Endometrial microvascular endothelial cells (primary cell): ENCODE results near the gene EEF1A1. TPM values are rescaled to one million over a fixed set of nuclear protein-coding genes. Genes with fewer than 3 reads are reported as not detected.
"Not testable (repeated sequence)": the region's sequence is repeated elsewhere in the genome, so short reads cannot be mapped to it uniquely, and the experiment has no call there.

Experiments used
- in situ Hi-C: cut with HindIII; loops from 2 replicates; pipeline ENCODE4 v1.10.0; 2017; ENCODE audit warnings: low sequenced_read_pairs, low pct_unique_long_range_greater_than_20kb; ENCODE audit errors: inconsistent ontology term
- total RNA-seq: library from RNA; depleted of rRNA; stranded (reverse); fragments of >200 nt; gene quantifications from one replicate; pipeline ENCODE4 v1.2.3, GENCODE V29; 2015; ENCODE audit errors: inconsistent ontology term

The EEF1A1 gene
- total RNA-seq, 1 donor from 2014 or later: 10,343 TPM

DNA sequence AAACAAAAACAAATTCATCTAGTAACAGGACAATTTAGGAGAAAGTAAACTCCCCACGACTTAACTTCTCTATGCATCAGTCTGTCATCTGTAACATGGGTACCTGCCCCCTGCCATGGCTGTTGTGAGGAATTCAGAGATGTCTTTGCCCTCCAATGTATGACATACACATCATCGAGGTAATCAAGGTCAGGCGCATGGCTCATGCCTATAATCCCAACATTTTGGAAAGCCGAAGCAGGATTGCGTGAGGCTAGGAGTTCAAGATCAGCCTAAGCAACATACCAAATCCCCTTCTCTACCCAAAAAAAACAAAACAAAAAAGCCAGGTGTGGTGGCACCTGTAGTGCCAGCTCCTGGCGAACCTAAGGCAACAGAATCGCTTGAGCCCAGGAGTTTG lies 9.0 kb downstream of the EEF1A1 start:
- in situ Hi-C loops: no loop called here

DNA sequence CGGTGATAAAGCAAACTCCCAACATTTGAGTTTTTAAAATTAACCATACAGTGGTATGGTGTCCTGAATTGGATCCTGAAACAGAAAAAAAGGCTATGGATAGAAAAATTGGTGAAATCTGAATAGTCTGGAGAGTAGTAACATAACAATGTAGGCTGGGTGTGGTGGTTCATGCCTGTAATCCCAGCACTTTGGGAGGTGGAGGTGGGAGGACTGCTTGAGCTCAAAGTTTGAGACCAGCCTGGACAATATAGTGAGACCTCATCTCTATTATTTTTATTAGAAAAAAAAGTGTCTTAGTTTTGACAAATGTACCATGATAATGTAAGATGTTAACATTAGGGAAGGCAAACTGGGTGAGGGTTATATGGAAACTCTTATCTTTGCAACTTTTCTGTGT lies 11.0 kb downstream of the EEF1A1 start:
- in situ Hi-C loops: no loop called here

DNA sequence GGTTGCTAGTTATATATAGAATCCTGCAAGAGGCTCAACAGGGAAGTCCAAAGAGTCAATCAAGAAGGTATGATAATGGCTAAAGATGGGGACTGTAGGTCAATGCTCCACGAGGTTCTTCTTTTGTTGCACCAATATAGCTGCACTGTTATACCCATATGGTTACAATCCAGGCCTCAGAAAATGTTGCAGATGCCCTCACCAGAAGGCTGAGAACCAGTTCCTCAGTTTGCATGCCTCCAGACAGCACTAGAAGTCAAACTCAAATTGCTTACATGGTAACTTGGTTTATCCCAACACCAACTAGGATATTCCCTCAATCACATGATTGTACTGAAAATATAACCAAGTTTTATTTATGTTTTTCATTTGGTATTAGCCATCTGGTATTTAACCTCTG lies 12.1 kb downstream of the EEF1A1 start:
- in situ Hi-C loops: no loop called here

DNA sequence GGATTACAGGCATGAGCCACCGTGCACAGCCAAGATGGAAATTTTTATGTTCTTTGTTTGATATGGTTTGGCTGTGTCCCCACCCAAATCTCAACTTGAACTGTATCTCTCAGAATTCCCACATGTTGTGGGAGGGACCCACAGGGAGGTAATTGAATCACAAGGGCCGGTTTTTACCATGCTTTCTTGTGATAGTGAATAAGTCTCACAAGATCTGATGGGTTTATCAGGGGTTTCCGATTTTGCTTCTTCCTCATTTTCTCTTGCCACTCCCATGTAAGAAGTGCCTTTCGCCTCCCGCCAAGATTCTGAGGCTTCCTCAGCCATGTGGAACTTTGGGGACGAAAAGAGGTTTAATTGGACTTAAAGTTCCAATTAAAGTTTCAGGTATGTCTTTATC lies 14.6 kb downstream of the EEF1A1 start:
- in situ Hi-C loops: no loop called here

DNA sequence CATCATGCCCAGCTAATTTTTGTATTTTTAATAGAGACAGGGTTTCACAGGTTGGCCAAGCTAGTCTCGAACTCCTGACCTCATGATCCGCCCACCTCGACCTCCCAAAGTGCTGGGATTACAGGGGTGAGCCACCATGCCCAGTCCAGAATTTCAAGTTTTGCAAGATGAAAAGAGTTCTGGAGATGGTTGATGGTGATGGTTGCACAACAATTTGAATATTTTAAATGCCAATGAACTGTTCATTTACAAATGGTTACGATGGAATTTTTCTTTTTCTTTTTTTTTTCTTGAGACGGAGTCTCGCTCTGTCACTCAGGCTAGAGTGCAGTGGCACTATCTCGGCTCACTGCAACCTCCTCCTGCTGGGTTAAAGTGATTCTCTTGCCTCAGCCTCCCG lies 15.1 kb downstream of the EEF1A1 start:
- in situ Hi-C loops: not testable (repeated sequence)

DNA sequence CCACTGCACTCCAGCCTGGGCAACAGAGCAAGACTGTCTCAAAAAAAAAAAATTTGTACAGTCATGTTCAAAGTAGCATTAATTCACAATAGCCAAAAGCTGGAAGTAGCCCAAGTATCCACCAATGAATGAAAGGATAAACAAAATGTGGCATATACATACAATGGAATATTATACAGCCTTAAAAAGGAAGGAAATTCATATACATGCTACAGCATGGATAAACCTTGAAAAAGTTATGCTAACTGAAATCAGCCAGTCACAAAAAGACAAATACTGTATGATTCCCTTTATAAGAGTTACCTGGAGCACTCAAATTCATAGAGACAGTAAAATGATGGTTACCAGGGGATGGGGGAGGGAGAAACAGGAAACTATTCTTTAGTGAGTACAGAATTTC lies 15.7 kb downstream of the EEF1A1 start:
- in situ Hi-C loops: no loop called here

DNA sequence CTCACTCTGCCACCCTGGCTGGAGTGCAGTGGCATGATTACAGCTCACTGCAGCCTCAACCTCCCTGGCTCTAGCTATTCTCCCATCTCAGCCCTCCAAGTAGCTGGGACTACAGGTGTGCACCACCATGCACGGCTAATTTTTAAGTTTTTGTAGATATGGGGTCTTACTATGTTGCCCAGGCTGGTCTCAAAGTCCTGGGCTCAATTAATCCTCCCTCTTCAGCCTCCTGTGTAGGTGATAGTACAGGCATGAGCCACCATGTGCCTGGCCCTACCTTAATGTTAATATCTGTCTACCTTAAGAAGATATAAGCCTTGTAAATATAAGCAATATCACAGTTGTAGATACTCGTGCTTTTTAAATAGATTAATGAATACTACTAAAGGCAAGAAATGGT lies 16.7 kb downstream of the EEF1A1 start:
- in situ Hi-C loops: no loop called here

DNA sequence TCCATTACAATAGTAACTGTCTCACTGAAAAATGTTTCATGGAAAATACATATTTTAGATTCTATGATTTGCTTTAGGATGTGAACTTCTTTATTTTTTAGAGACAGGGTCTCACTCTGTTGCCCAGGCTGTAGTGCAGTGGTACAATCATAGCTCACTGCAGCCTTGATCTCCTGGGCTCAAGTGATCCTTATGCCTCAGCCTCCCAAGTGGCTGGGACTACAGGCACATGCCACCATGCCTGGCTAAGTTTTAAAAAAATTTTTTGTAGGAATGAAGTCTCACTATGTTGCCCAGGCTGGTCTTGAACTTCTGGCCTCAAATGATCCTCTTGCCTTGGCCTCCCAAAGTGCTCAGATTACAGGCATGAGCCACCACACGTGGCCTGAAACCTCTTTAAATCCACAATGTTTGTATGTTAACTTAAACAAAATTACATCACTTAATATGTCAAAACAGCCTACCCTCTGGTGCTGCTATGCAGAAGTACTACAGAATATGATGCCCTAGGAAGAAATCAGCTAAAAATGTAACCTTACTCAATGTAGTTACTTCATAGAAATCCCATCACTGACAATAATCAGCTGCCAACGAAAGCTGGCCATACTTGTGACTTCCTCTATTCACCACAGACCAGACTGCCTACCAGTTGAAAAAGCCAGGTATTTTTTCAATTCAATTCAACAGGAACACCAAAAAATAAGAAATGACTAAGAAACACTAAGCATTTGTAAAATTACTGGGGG lies 17.6 kb downstream of the EEF1A1 start:
- in situ Hi-C loops: no loop called here

DNA sequence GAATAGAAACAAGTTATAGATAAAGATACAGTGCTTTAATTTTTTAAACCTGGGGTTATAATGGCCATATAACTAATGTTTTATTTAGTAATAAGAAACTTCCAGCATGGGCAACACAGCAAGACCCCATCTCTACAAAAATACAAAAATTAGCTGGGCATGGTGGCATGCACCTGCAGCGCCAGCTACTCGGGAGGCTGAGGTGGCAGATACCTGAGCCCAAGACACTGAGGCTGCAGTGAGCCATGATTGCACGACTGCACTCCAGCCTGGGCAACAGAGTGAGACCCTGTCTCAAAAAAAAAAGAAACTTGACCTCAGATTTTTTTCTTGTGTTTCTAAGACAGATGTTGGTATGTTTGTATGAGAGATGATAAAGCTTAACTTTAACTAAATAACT lies 22.9 kb downstream of the EEF1A1 start:
- in situ Hi-C loops: no loop called here

DNA sequence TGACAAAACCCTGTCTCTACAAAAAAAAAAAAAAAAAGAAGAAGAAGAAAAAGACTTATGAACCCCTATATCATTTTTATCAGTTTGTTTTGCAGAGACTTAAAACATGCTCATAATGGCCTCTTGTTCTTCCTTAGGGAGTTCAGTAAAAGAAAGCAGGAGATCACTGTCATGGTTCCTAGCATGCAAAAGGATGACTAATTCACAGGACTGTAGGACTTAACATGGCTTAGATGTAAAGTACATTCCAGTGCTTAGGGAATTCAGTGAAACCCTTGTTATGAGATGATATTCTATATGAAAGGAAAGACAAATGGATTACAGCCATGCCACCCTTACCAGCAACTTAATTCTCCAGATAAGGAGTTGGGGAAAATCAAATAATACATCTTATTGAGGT lies 29.5 kb downstream of the EEF1A1 start:
- in situ Hi-C loops: no loop called here

DNA sequence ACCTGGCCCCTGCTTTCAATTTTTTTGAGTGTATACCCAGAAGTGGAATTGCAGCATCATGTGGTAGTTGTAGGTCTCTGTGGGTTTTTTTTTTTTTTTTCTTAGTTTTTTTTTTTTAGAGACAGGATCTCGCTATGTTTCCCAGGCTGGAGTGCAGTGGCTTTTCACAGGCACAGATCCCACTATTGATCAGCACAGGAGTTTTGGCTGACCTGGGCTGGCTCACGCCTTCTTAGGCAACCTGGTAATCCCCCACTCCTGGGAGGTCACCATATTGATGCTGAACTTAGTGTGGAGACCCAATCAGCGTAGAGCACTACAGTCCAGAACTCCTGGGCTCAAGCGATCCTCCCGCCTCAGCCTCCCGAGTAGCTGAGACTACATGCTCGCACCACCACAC lies 33.4 kb downstream of the EEF1A1 start:
- in situ Hi-C loops: no loop called here

DNA sequence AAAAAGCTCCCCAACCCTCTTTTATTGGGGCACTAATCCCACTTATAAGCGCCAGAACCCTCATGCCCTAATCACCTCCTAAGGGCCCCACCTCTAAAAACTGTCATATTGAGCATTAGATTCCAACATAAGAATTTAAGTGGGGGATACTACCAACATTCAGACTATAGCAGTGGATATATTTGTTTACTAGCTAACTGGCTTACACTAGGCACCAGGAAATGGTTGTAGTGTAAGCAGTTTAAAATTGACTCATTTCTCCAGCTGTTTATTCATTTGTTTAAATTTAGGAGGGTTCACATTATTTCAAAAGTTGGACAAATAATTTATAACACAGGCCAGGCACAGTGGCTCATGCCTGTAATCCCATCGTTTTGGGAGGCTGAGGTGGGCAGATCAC lies 36.4 kb downstream of the EEF1A1 start:
- in situ Hi-C loops: no loop called here

DNA sequence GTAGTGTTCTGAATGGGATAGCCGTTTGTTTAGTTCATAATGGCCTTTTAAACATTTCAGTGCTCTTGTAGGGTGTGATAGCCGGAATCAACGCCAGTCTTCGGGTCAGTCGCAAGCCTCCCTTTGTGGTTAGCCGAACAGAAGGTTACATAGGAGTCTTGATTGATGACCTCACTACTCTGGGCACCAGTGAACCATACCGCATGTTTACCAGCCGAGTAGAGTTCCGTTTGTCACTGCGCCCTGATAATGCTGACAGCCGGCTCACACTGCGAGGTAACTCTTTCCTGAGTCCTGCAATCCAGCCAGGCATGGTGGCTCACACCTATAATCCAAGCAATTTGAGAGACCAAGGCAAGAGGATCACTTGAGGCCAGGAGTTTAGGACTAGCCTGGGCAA lies 38.9 kb downstream of the EEF1A1 start:
- in situ Hi-C loops: no loop called here

DNA sequence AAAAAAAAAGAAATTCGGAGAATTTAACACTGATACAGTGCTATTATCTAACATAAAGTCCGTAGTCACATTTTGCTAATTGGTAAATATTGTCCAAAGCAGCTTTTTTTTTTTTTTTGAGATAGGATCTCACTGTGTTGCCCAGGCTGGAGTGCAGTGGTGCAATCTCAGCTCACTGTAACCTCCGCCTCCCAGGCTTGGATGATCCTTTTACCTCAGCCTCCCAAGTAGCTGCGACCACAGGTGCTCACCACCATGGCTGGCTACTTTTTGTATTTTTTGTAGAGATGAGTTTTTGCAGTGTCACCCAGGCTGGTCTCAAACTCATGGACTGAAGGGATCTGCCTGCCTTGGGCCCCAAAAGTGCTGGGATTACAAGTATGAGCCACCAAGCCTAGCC lies 43.4 kb downstream of the EEF1A1 start:
- in situ Hi-C loops: no loop called here

DNA sequence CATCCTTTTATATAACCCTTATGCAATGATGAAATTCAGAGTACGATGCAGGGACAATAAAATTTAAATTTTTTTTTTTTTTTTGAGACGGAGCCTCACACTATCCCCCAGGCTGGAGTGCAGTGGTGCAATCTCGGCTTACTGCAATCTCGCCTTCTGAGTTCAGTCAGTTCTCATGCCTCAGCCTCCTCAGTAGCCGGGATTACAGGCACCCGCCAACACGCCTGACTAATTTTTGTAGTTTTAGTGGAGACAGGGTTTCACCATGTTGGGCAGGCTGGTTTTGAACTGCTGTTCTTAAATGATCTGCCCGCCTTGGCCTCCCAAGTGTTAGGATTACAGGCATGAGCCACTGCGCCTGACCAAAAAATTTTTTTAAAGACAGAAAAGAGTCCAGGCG lies 44.1 kb downstream of the EEF1A1 start:
- in situ Hi-C loops: no loop called here

DNA sequence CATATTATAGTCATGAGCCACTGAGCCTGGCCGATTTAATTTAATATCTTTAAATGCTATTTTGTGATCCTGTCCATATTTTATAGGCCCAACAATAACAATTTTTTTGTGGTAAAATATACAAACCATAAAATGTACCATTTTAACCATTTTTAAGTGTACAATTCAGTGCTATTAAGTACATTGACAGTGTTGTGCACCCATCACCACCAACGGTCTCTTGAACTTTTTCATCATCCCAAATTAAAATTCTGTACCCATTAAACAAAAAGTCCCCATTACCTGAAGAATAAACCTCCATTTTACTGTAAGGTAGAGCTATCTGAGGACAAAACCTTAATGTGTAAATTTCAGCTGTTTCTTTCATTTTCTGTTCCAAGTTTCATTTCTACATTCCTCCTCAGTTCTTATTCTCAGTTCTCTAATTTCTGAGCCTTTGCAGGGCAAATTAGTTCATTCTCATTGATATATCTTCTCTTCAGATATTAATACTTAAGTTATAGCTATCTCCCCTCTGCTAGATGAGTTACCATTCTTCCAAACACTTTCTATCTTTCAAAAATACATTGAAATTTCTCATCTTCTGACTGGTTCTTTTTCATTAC lies 49.0 kb downstream of the EEF1A1 start:
- in situ Hi-C loops: no loop called here

Other genes with a start within 250 kb of the EEF1A1 start
- not detected for gene DPPA5, start 166.8 kb downstream of the EEF1A1 start, total RNA-seq
- not detected for gene KHDC3L, start 158.4 kb downstream of the EEF1A1 start, total RNA-seq
- not detected for gene OOEP, start 151.1 kb downstream of the EEF1A1 start, total RNA-seq
- 0.19 TPM for gene DDX43, start 126.2 kb downstream of the EEF1A1 start, total RNA-seq
- 16.9 TPM for gene CGAS, start 68.7 kb downstream of the EEF1A1 start, total RNA-seq
- gene MTO1, start 59.3 kb downstream of the EEF1A1 start, total RNA-seq: 42.9 TPM
- gene SLC17A5, start 133.0 kb upstream of the EEF1A1 start, total RNA-seq: 15.1 TPM
- 45.8 TPM for gene CD109, start 175.2 kb upstream of the EEF1A1 start, total RNA-seq